Retinal pigment epithelial cell (primary cell): ENCODE measurements around the gene DTWD2.
"Not testable (repeated sequence)": the region's sequence is repeated elsewhere in the genome, so short reads cannot be mapped to it uniquely, and the experiment has no call there.

Source experiments
- DNase-seq: peaks from one replicate; pipeline ENCODE4 v3.0.0-alpha.2; 2010; ENCODE audit warnings: low read depth
- H3K4me3 ChIP-seq: 2 replicates; pipeline ENCODE4 v1.5.1; 2011; ENCODE audit warnings: mild to moderate bottlenecking, low read length, control low read depth, moderate library complexity
- TF ChIP-seq, protein P1 (sequence below): conservative IDR thresholded peaks from 2 replicates; pipeline ENCODE4 v1.5.1; 2011; ENCODE audit warnings: low read depth, low read length, control low read depth, inconsistent platforms

DTWD2 gene

DNA sequence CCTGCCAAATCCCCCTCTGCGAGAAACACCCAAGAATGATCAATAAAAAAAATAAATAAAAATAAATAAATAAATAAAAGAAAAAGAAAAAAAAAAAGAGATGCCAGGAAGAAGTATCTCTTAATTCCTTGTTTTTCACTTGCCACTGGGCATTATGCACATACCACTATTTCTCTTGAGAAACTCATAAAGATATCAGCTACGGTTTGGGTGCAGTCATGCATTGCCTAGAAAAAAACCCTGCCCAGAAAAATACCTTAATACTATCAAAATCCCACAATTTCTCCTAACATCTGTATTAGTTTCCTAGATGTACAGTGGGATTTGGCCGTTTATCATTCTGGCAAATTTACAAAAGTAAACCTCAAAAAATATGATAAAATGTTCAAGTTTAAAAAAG is 22.5 kb downstream of the DTWD2 start:
- DNase-seq: no peak
- TF ChIP-seq, protein P1, sequence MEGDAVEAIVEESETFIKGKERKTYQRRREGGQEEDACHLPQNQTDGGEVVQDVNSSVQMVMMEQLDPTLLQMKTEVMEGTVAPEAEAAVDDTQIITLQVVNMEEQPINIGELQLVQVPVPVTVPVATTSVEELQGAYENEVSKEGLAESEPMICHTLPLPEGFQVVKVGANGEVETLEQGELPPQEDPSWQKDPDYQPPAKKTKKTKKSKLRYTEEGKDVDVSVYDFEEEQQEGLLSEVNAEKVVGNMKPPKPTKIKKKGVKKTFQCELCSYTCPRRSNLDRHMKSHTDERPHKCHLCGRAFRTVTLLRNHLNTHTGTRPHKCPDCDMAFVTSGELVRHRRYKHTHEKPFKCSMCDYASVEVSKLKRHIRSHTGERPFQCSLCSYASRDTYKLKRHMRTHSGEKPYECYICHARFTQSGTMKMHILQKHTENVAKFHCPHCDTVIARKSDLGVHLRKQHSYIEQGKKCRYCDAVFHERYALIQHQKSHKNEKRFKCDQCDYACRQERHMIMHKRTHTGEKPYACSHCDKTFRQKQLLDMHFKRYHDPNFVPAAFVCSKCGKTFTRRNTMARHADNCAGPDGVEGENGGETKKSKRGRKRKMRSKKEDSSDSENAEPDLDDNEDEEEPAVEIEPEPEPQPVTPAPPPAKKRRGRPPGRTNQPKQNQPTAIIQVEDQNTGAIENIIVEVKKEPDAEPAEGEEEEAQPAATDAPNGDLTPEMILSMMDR: no peak

DNA sequence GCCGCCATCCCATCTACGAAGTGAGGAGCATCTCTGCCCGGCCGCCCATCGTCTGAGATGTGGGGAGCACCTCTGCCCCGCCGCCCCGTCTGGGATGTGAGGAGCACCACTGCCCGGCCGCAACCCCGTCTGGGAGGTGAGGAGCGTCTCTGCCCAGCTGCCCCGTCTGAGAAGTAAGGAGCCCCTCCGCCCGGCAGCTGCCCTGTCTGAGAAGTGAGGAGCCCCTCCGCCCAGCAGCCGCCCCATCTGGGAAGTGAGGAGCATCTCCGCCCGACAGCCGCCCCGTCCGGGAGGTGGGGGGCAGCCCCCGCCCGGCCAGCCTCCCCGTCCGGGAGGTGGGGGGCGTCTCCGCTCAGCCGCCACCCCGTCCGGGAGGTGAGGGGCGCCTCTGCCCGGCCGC is 23.4 kb downstream of the DTWD2 start:
- not testable (repeated sequence) for H3K4me3 ChIP-seq

More for the DNA sequence above, 22.5 kb downstream of the DTWD2 start:
- H3K4me3 ChIP-seq: no peak overlapping the region

DNA sequence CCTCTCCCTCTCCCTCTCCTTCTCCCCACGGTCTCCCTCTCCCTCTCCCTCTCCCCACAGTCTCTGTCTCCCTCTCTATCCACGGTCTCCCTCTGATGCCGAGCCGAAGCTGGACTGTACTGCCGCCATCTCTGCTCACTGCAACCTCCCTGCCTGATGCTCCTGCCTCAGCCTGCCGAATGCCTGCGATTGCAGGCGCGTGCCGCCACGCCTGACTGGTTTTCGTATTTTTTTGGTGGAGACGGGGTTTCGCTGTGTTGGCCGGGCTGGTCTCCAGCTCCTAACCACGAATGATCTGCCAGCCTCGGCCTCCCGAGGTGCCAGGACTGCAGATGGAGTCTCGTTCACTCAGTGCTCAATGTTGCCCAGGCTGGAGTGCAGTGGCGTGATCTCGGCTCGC is 24.0 kb downstream of the DTWD2 start:
- H3K4me3 ChIP-seq, DNase-seq: not testable (repeated sequence)

More for the DNA sequence above, 23.4 kb downstream of the DTWD2 start:
- not testable (repeated sequence) for DNase-seq

DNA sequence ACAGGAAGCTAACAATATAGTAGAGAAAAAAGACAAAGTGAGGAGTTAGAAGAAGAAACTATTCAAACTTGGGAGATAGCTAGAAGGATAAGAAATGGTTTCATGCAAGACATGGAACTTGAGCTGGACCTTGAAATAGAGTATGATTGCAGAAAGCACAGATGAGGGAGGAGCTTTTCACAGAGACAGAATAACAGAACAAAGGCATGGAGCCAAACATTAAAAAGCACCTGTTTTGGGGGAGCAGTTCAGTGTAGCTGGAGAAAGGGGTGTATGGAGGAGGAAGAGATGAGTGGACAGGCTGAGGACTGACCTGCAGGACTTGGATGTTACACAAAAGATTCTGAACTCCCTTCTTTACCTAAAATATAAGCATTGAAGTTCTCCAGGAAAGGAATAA is 25.2 kb downstream of the DTWD2 start:
- no peak for DNase-seq
- TF ChIP-seq, protein P1: no peak
- no peak overlapping the region for H3K4me3 ChIP-seq

DNA sequence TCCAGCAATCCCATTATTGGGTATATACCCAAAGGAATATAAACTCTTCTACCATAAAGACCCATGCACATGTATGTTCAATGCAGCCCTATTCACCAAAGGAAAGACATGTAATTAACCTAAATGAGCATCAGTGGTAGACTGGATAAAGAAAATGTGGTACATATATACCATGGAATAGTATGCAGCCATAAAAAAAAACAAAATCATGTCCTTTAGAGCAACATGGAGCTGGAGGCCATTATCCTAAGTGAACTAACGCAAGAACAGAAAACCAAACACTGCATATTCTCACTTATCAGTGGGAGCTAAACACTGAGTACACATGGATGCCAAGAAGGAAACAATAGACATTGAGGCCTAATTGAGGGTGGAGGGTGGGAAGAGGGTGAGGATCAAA is 27.8 kb downstream of the DTWD2 start:
- TF ChIP-seq, protein P1: no peak
- no peak overlapping the region for H3K4me3 ChIP-seq
- DNase-seq: no peak

DNA sequence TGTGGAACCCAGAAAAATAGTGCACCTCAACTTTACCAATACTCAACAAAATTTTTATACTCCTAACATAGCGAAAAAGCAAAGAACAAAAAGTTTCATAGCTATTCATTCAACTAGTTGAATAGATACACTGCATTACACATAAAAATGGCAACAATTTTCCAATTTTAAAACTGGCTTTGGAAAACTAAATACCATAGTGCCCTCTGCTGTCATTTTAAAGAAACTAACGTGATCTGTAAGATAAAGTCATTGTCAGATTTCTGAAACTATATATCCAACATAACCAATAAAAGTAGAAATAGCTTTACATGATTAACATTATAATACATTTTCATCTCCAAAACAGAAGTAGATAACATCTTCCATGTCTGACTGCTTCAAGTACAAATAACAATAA is 31.6 kb downstream of the DTWD2 start:
- no peak overlapping the region for H3K4me3 ChIP-seq
- DNase-seq: no peak
- TF ChIP-seq, protein P1: peak; percentile 31

DNA sequence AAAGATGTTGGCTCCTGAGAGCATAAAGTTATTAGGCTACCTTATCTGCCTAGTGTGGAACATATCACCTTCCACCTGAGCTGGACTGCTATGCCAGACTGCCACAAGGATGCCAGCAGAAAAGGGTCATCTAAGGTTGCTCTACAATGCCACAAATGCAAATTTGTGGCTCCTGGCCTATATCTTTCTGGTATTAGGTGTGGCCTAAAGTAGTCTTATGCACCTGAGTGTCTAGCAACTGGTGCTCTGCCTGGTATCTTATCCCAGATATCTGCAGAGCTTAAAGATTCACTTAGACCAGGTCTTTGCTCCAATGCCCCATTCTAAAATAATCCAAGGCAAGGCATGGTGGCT is 34.7 kb downstream of the DTWD2 start:
- TF ChIP-seq, protein P1: no peak
- DNase-seq: no peak
- no peak overlapping the region for H3K4me3 ChIP-seq

DNA sequence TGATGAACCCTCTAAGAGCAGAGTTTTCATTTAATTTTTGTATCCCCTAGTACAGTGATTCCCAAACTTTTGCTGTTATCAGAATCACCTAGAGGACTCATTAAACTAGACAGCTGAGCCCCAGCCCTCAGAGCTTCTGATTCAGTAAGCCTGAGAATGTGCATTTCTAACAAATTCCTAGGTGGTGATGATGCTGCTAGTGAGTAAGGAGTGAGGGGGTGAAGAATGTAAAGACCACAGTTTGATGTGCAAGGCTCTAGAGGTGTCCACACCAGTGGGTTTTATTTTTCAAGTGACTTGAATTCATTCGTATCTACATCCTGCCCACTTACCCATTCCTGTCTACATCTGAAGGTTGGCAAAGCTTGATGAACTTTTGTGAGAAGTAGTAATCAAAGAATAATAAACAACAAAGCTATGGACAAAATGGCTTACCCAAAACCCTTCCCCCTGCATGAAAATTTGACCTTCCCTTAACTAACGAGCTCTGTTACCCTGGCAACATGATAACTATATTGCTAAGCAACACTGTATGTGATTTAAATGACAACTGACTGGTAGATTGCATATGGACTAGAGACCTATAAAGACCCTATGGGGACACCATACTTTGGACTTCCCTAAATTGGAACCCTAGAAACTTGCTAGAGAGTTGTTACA is 35.2 kb downstream of the DTWD2 start:
- DNase-seq: no peak
- TF ChIP-seq, protein P1: no peak
- no peak overlapping the region for H3K4me3 ChIP-seq

DNA sequence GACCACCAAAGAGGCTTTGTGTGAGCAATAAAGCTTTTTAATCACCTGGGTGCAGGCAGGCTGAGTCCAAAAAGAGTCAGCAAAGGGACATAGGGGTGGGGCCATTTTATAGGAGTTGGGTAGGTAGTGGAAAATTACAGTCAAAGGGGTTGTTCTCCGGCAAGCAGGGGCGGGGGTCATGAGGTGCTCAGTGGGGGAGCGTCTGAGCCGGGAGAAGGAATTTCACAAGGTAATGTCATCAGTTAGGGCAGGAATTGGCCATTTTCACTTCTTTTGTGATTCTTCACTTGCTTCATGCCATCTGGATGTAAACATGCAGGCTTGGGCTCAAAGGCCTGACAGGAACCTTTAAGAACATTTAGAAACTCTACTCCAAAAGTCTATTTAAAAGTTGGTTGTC is 36.0 kb downstream of the DTWD2 start:
- not testable (repeated sequence) for DNase-seq, H3K4me3 ChIP-seq

DNA sequence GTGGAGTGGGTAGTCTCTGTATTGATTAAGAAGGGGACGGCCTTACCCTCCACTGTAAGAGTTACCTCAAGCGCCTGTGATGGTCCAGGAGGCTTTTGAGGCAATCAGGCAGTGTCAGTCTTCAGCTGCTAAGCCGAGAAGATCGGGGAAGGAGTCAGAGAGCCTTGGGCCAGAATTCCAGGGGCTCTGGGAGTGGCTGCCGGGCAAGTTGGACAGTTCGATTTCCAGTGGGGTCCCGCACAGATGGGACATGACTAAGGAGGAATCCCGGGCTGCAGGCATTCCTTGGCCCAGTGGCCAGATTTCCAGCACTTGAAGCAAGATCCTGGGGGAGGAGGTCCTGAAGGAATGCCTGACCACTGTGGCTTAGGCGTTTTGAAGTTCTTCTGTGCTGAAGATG is 38.0 kb downstream of the DTWD2 start:
- not testable (repeated sequence) for DNase-seq, H3K4me3 ChIP-seq
